RWPE2 (cell line): ENCODE results near the gene COMT.

Experiments
- ATAC-seq: fragments of 200-7000 bp; cut with Tn5 transposase; 3 replicates; pipeline ENCODE4 v1.9.1; 2021; ENCODE audit warnings: low read depth
- DNase-seq: peaks from one replicate; pipeline ENCODE4 v3.0.0-alpha.2; 2020; ENCODE audit warnings: low spot score
- H3K27ac ChIP-seq: fragments of 450-650 bp; 2 replicates; pipeline ENCODE4 v1.5.1; 2017; ENCODE audit warnings: mild to moderate bottlenecking; ENCODE audit not compliant: poor library complexity, severe bottlenecking
- H3K27me3 ChIP-seq: fragments of 250-450 bp; sonication (Bioruptor Pico); 2 replicates; pipeline ENCODE4 v1.5.1; 2021; ENCODE audit warnings: mild to moderate bottlenecking, moderate library complexity; ENCODE audit not compliant: insufficient read depth, poor library complexity, severe bottlenecking
- H3K36me3 ChIP-seq: fragments of 250-450 bp; sonication (Bioruptor Pico); 2 replicates; pipeline ENCODE4 v1.5.1; 2020; ENCODE audit warnings: low read depth, mild to moderate bottlenecking, moderate library complexity
- H3K4me1 ChIP-seq: fragments of 250-450 bp; sonication (Bioruptor Pico); 2 replicates; pipeline ENCODE4 v1.5.1; 2021; ENCODE audit warnings: mild to moderate bottlenecking, moderate library complexity; ENCODE audit not compliant: insufficient read depth, poor library complexity, severe bottlenecking
- H3K4me3 ChIP-seq: fragments of 250-450 bp; sonication (Bioruptor Pico); 2 replicates; pipeline ENCODE4 v1.5.1; 2021; ENCODE audit warnings: mild to moderate bottlenecking, moderate library complexity; ENCODE audit not compliant: severe bottlenecking
- H3K9me3 ChIP-seq: fragments of 250-450 bp; sonication (Bioruptor Pico); 2 replicates; pipeline ENCODE4 v1.5.1; 2021; ENCODE audit warnings: mild to moderate bottlenecking, moderate library complexity; ENCODE audit not compliant: severe bottlenecking
- TF ChIP-seq, protein P1 (sequence below): fragments of 450-650 bp; IDR thresholded peaks from one replicate; pipeline ENCODE4 v1.5.1; 2017; ENCODE audit warnings: mild to moderate bottlenecking, moderate library complexity; ENCODE audit not compliant: poor library complexity, severe bottlenecking

Gene COMT

DNA sequence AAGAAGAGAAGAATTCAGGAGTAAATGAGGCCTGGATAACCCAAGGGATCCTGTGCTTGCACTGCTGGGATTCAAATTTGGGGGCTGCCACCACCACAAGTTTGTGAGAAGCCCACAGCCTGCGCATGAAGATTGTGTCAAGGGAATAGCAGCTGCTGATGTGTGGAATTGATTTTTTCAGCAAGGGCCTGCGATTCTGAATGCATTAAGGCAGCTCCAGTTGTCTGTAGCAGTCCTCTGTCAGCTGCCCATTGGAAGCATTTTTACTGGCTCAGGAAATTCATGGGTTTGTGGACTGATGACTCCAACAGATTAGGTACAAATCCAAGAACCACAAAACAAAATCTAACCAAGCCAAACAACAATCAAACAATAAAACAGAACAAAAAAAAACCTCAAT, 61.1 kb downstream of the COMT start:
- TF ChIP-seq, protein P1, sequence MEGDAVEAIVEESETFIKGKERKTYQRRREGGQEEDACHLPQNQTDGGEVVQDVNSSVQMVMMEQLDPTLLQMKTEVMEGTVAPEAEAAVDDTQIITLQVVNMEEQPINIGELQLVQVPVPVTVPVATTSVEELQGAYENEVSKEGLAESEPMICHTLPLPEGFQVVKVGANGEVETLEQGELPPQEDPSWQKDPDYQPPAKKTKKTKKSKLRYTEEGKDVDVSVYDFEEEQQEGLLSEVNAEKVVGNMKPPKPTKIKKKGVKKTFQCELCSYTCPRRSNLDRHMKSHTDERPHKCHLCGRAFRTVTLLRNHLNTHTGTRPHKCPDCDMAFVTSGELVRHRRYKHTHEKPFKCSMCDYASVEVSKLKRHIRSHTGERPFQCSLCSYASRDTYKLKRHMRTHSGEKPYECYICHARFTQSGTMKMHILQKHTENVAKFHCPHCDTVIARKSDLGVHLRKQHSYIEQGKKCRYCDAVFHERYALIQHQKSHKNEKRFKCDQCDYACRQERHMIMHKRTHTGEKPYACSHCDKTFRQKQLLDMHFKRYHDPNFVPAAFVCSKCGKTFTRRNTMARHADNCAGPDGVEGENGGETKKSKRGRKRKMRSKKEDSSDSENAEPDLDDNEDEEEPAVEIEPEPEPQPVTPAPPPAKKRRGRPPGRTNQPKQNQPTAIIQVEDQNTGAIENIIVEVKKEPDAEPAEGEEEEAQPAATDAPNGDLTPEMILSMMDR, result no peak
- DNase-seq, result no peak
- H3K4me1 ChIP-seq, result no peaks in the 10 kb centered on the region
- no peak overlapping the region for H3K27ac ChIP-seq
- no peak for ATAC-seq
- no peaks in the 10 kb centered on the region for H3K27me3 ChIP-seq
- peaks cover 2% of the 10 kb centered on the region for H3K9me3 ChIP-seq
- no peak overlapping the region for H3K4me3 ChIP-seq
- no peaks in the 10 kb centered on the region for H3K36me3 ChIP-seq

DNA sequence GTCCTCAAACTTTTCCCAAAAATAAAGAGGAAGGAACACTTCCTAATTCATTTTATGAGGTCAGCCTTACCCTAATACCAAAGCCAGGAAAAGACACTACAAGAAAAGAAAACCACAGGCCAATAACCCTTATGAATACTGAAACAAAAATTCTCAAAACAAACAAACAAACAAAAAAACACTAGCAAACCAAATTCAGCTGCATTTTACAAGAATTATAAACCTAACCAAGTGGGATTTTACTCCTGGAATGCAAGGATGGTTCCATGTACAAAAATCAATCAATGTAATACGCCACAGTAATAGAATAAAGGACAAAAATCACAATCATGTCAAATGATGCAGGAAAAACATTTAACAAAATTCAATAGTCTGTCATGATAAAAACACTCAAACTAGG, 61.7 kb downstream of the COMT start:
- no peak overlapping the region for H3K27ac ChIP-seq
- TF ChIP-seq, protein P1, result no peak
- H3K4me3 ChIP-seq, result no peak overlapping the region
- no peaks in the 10 kb centered on the region for H3K27me3 ChIP-seq
- no peak for DNase-seq
- H3K4me1 ChIP-seq, result no peaks in the 10 kb centered on the region
- ATAC-seq, result no peak
- H3K9me3 ChIP-seq, result peaks cover 2% of the 10 kb centered on the region
- H3K36me3 ChIP-seq, result no peaks in the 10 kb centered on the region

DNA sequence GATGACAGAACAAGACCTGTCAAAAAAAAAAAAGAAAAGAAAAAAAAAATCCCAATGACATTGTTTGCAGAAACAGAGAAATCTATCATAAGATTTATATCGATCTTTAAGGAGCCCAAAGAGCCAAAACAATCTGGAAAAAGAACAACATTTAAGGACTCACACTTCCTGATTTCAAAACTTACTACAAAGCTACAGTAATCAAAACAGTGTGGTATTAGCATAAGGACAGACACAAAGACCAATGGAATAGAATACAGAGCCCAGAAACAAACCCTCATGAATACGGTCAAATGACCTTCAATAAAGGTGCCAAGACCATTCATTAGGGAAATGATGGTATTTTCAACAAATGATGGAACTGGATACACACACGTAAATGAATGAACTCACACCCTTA, 62.9 kb downstream of the COMT start:
- Histone ChIP-seq H3K4me3 (no peak overlapping the region), H3K27me3 (no peaks in the 10 kb centered on the region), H3K4me1 (no peaks in the 10 kb centered on the region), H3K9me3 (peaks cover 2% of the 10 kb centered on the region), H3K36me3 (no peaks in the 10 kb centered on the region), H3K27ac (no peak overlapping the region)
- TF ChIP-seq, protein P1, result no peak
- DNase-seq, result no peak
- no peak for ATAC-seq

DNA sequence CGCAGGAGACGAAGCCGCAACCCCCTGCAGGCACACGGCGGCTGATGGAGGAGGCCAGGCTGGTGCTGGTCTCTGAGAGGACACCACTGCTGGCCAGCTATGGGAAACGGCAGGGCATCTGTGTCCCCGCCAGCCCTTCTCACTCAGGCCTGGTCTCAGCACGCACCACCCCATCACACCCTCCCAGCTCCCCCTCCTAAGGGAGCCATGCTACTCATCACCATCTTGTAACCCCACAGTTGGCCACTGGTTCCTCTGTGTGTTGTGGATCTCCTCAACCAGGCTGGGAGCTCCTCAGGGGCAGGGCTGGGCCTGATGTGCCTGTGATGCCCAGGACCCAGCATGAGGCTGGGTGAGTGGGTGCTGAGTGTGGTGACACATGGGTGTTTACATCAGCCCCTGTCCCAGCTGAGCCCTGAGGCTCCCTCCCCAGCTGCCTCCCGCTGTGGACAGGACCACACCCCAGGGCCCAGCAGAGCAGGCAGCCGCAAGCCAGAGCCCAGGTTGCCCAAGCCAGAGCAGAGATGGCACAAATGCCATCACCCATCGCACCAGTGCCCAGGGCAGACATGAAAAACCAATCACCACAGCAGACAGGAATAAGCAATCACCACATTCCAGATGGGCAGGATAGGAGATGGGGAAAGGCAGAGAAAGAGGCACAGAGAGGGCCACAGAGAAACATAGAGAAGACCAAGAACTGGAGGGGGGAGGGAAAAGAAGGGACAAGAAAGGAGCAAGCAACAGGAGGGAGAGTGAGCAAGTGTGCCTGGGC, 66.8 kb downstream of the COMT start:
- no peak overlapping the region for H3K27ac ChIP-seq
- no peak overlapping the region for H3K4me3 ChIP-seq
- no peaks in the 10 kb centered on the region for H3K36me3 ChIP-seq
- no peaks in the 10 kb centered on the region for H3K27me3 ChIP-seq
- DNase-seq (no peak), ATAC-seq (0 out of 3 replicates have a peak, but pooled peaks have one; percentile 10)
- H3K9me3 ChIP-seq, result peaks cover 6% of the 10 kb centered on the region
- H3K4me1 ChIP-seq, result peaks cover 8% of the 10 kb centered on the region
- TF ChIP-seq, protein P1, result no peak

DNA sequence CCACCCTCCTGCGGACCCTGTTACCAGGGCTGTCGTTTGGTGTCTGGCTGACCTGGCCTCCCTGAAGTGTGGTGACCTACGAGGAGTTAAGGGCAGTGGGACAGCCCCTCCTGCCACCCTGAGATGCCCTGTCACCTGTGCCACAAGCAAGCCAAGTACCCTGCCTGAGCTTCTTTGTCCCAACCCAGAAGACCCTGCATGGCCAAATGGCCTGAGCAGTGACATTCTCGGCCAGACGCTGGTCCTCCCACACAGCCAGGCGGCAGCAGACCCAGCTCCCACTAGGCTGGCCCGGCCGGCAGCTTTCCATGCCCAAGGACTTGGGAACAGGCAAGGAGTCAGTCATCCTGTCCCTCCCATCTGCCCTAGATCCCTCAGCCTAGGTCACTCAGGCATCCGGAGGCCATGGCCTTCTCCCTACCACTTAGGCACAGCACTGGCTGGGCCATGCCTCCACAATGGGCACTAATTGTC, 67.5 kb downstream of the COMT start:
- ATAC-seq (no peak), DNase-seq (no peak)
- Histone ChIP-seq H3K9me3 (peaks cover 6% of the 10 kb centered on the region), H3K27me3 (no peaks in the 10 kb centered on the region), H3K4me3 (no peak overlapping the region), H3K4me1 (peaks cover 8% of the 10 kb centered on the region), H3K36me3 (no peaks in the 10 kb centered on the region), H3K27ac (no peak overlapping the region)
- TF ChIP-seq, protein P1, result no peak
